Fibroblast of the aortic adventitia (primary cell): Measurements from ENCODE around the gene MALSU1. TPM values are rescaled to one million over a fixed set of nuclear protein-coding genes. Genes with fewer than 3 reads are reported as not detected.

ENCODE experiments used
- DNase-seq: peaks from one replicate; pipeline ENCODE4 v3.0.0-alpha.2; 2010; ENCODE audit warnings: low read depth
- H3K4me3 ChIP-seq: 2 replicates; pipeline ENCODE4 v1.5.1; 2011; ENCODE audit warnings: low read depth, mild to moderate bottlenecking, control low read depth, low read length, moderate library complexity
- total RNA-seq: library from RNA; depleted of rRNA; stranded (reverse); fragments of >200 nt; gene quantifications from 2 replicates; pipeline ENCODE4 v1.2.3, GENCODE V29; 2012; ENCODE audit warnings: low replicate concordance
- TF ChIP-seq, protein P1 (sequence below): IDR thresholded peaks from 2 replicates; pipeline ENCODE4 v1.5.1; 2011; ENCODE audit warnings: mild to moderate bottlenecking, low read length, control low read depth, inconsistent platforms; ENCODE audit not compliant: insufficient read depth

MALSU1 gene
- total RNA-seq, 1 donor = 55.2 TPM

DNA sequence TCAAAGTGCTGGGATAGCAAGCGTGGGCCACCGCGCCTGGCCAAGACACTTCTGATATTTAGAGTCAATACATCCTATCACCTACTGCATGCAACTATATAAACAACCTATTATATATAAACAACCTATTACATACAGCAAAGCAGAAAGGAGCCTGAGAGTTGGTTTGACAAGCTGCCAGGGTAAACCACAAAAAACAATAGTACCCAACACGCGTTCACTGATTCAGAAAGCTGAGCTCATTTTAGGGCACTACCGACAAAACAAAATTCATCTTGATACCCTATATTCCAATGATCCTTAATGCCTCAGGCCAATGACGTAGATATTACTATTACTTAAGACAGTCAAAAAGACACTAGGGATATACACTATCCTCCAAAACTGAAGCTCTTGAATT lies 16.2 kb downstream of the MALSU1 start:
- H3K4me3 ChIP-seq = no peak overlapping the region
- TF ChIP-seq, protein P1, sequence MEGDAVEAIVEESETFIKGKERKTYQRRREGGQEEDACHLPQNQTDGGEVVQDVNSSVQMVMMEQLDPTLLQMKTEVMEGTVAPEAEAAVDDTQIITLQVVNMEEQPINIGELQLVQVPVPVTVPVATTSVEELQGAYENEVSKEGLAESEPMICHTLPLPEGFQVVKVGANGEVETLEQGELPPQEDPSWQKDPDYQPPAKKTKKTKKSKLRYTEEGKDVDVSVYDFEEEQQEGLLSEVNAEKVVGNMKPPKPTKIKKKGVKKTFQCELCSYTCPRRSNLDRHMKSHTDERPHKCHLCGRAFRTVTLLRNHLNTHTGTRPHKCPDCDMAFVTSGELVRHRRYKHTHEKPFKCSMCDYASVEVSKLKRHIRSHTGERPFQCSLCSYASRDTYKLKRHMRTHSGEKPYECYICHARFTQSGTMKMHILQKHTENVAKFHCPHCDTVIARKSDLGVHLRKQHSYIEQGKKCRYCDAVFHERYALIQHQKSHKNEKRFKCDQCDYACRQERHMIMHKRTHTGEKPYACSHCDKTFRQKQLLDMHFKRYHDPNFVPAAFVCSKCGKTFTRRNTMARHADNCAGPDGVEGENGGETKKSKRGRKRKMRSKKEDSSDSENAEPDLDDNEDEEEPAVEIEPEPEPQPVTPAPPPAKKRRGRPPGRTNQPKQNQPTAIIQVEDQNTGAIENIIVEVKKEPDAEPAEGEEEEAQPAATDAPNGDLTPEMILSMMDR = no peak
- peak; percentile 46 for DNase-seq

DNA sequence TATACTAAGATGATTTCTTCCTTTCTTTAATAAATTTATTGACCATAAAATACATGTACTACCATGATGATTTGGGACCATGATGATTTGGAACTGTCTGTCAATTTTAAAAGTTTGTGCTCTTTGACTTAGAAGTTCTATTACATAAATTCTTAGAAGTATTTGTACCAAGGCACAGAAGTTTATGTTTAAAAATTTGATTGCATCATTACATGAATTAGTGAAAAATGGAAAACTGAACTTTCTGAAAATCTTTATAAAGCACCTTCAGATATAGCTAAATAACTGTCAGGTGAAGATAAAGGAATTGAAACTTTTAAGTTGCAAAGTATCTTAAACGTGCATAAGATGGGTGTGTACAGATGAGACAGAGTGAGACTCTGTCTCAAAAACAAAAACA lies 32.0 kb downstream of the MALSU1 start:
- DNase-seq = no peak
- TF ChIP-seq, protein P1 = no peak
- no peak overlapping the region for H3K4me3 ChIP-seq

DNA sequence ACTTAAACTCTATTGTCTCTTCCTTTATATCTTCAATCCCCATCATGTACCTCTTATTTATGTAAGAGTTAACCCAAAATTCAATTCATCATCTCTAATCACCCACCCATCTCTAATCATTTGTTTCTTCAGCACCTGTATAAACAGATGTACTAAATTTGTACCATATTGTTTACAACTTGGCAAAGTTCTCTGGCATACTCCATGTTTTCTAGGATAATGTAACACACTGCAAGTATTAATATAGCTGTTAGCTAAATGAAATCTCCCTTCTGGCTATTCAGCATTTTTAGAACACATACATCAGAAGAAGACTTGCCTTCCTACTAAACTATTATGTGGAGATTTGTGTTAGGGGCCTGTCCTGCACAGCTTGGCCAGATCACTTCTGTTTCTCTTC lies 33.1 kb downstream of the MALSU1 start:
- no peak overlapping the region for H3K4me3 ChIP-seq
- DNase-seq = peak; percentile 53
- TF ChIP-seq, protein P1 = no peak

DNA sequence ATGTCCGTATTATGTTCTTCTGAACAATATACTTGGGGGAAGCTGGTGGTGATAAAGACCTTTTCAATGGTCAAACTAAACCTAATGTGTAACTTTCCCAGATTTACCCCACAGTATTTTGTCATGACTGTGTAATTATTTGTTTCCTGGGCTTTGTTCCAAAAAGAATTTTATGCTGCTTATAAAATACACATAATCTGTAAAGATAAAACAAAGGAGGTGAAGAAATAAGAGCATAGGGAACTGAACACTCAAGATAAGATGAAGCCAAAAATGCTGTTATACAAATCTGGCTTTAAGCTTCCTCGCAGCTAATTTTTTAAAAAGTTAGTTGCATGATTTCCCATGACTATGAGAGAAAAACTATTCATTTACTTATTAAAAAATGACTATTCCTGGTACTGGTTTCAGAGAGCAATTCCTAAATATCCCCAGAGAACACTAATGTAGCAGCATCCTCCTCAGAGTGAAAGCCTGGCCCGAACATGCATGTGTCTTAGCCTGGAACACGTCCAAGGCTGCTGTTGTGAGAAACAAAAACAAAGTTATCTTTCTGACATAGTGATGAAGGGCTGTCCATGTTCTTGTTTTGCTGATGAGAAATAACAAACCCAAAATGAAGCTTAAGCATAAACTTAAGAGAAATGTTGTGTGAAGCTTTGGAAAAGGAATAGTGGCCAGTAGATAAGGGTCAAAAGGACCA lies 33.9 kb downstream of the MALSU1 start:
- DNase-seq = peak; percentile 92

DNA sequence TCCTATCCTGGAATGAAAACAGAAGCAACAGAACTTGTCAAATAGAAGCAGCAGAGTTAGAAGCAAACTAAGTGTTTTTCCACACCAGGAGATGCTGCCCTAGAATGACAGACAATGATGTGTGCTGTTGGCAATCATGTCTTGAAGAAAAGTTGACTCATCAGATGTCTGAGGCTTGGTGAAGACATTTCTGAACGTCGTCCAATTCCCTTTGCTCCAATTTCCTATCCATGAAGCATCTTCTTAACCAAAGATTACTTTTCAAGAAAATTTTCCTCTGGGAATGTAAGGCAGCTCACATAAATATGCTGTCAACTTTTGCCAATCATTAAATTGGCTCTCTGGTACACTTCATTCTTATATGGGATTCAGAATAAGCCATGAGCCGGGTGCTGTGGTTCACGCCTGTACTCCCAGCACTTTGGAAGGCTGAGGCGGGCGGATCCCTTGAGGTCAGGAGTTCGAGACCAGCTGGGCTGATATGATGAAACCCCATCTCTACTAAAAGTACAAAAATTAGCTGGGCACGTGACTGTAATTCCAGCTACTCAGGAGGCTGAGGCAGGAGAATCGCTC lies 34.6 kb downstream of the MALSU1 start:
- TF ChIP-seq, protein P1 = no peak
- no peak overlapping the region for H3K4me3 ChIP-seq
- DNase-seq = peak; percentile 96

More for the DNA sequence above, 33.9 kb downstream of the MALSU1 start:
- TF ChIP-seq, protein P1 = no peak
- H3K4me3 ChIP-seq = no peak overlapping the region

DNA sequence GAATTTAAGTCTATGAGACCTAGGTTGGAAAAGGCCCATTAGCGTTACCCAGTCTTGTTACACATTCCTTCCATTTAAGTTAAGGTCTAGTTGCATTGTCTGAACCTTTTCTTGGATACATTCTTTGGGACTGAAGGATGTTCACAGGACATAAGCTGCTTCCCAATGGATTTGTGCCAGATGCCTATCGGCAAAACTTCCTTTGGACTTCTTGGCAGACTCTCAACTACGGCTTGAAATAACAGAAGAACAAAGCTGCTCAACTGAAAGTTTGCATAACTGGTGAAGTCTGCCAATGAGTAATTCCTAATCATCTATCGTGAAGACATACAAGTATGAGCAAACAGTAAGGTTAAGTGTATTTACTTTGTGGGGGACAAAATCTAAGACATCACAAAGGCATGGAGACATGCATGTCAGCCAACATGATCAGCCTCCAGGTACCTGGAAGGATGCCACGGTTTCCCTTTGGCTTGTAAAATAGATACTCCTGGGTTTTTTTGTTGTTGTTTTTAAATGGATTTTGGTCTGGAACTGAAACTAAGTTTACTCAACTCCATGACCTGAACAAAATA lies 35.4 kb downstream of the MALSU1 start:
- peak; percentile 99 for DNase-seq
- TF ChIP-seq, protein P1 = no peak
- no peak overlapping the region for H3K4me3 ChIP-seq
